ENCODE results near the gene TMEM179.

GRCh38 chr14:104634138-104634760 is 29.7 kb upstream of the TMEM179 start:
- TF ChIP-seq CTCF (IDR thresholded peaks at IDR 0.05) (no peak), POLR2A (IDR thresholded peaks at IDR 0.05) (no peak), POLR2AphosphoS5 (IDR thresholded peaks at IDR 0.05) (no peak)
